ENCODE results near the gene HAPSTR1.

GRCh38 chr16:9049241-9049640, 42.2 kb upstream of the HAPSTR1 start:
- no peak for TF ChIP-seq EGR1 (IDR thresholded peaks at IDR 0.05; ENCODE audit: low read depth in 2 of 2)
- TF ChIP-seq CTCF (IDR thresholded peaks at IDR 0.05; ENCODE audit: low read depth, low read length, missing input control), result no peak
- no peak for TF ChIP-seq REST (IDR thresholded peaks at IDR 0.05)
- TF ChIP-seq MAX (IDR thresholded peaks at IDR 0.05), result no peak
- no peak for TF ChIP-seq GABPA (IDR thresholded peaks at IDR 0.05 in 1 of 2, conservative IDR thresholded peaks at IDR 0.05 in 1 of 2)
- TF ChIP-seq ATF3 (IDR thresholded peaks at IDR 0.05), result no peak
- TF ChIP-seq RAD21 (IDR thresholded peaks at IDR 0.05), result no peak
- TF ChIP-seq YY1 (IDR thresholded peaks at IDR 0.05), result no peak
- no peak for TF ChIP-seq TAF1 (conservative IDR thresholded peaks at IDR 0.05)
- TF ChIP-seq NR2F2 (IDR thresholded peaks at IDR 0.05), result no peak
- no peak for TF ChIP-seq SP1 (IDR thresholded peaks at IDR 0.05)
- TF ChIP-seq RXRA (IDR thresholded peaks at IDR 0.05), result no peak
- no peak for TF ChIP-seq JUND (IDR thresholded peaks at IDR 0.05)
- TF ChIP-seq ZBTB33 (IDR thresholded peaks at IDR 0.05), result no peak

All from liver (tissue), 3 donors.